ENCODE results near the gene UCMA. TPM values are rescaled to one million over a fixed set of nuclear protein-coding genes. Genes with fewer than 3 reads are reported as not detected.
A peak's percentile ranks its signal among the peaks of the same experiment; 100 is the strongest.

Gene UCMA
- total and polyA plus RNA-seq, 9 of the 15 experiments (the other 6 are each of a cell fraction or from before 2014, with no cell fraction given): not detected

DNA sequence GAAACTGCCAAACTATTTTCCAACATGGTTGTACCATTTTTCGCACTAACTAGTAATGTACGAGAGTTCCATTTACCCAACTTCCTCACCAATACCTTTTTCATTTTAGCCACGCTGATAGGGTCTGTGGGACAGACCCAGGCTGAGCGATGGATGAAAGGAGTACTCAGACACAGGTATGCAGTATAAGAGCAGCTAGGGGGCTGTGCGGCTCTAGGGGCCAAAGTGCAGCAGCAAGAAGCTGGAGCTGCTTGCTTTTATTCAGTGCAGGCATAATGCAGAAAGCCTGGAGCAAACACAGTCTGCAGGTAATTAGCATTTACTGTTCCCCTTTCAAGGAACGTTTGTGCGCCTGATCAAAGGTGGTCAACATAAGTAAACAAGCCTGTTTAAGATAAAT is 21.0 kb downstream of the UCMA start:
- Histone ChIP-seq H3K4me2 (ENCODE audit: insufficient read depth, low read length) (no peak overlapping the region), H3K9me1 (ENCODE audit: control insufficient read depth, insufficient read depth, low read length) (no peaks in the 10 kb centered on the region), H3K4me1 (replicated peaks in 1 of 2; ENCODE audit: control insufficient read depth in 2 of 2, insufficient read depth in 2 of 2, low read length in 2 of 2) (no peaks in the 10 kb centered on the region), H3K27me3 (ENCODE audit: control insufficient read depth in 2 of 2, insufficient read depth in 2 of 2, low read length in 2 of 2) (no peaks in the 10 kb centered on the region), H2AFZ (ENCODE audit: low read depth, low read length) (no peak overlapping the region), H3K9ac (ENCODE audit: insufficient read depth in 1 of 2, low read depth in 2 of 2, low read length in 2 of 2) (no peak overlapping the region), H4K20me1 (replicated peaks; ENCODE audit: control insufficient read depth, insufficient read depth, low read length) (no peaks in the 10 kb centered on the region), H3K36me3 (ENCODE audit: control insufficient read depth, insufficient read depth, low read length) (peaks cover 30% of the 10 kb centered on the region), H3K4me3 (no peak overlapping the region), H3K9me3 (replicated peaks; ENCODE audit: control insufficient read depth, insufficient read depth, low read depth, low read length) (no peaks in the 10 kb centered on the region), H3K79me2 (ENCODE audit: control insufficient read depth, insufficient read depth, low read length) (no peaks in the 10 kb centered on the region), H3K27ac (ENCODE audit: extremely low read depth, low read depth, low read length) (no peak overlapping the region)
- BruUV-seq (replicated peaks): no TSS peak
- FAIRE-seq (no peak), DNase-seq (ENCODE audit: extremely low read depth in 1 of 4, low spot score in 3 of 4) (no peak), ATAC-seq (peak; percentile 32; the same call in 2 of the 3 replicates)
- POLR2A ChIA-PET: no interaction called here
- in situ Hi-C loops (cut with MboI) (no loop called here), intact Hi-C loops (cut with micrococcal nuclease) (no loop called here)
- TF ChIP-seq GABPA (tag; conservative IDR thresholded peaks at IDR 0.05; ENCODE audit: low read depth) (no peak), MAFF (IDR thresholded peaks at IDR 0.05; ENCODE audit: low read length) (no peak), EGR1 (conservative IDR thresholded peaks at IDR 0.05) (no peak), ZNF124 (CRISPR knock-in tag; IDR thresholded peaks at IDR 0.05) (no peak), NR2C2 (CRISPR knock-in tag; IDR thresholded peaks at IDR 0.05) (no peak), NR2C2 (tag; IDR thresholded peaks at IDR 0.05) (no peak), NR3C1 (CRISPR knock-in tag; IDR thresholded peaks at IDR 0.05) (no peak)
- TF ChIP-seq, protein P1, sequence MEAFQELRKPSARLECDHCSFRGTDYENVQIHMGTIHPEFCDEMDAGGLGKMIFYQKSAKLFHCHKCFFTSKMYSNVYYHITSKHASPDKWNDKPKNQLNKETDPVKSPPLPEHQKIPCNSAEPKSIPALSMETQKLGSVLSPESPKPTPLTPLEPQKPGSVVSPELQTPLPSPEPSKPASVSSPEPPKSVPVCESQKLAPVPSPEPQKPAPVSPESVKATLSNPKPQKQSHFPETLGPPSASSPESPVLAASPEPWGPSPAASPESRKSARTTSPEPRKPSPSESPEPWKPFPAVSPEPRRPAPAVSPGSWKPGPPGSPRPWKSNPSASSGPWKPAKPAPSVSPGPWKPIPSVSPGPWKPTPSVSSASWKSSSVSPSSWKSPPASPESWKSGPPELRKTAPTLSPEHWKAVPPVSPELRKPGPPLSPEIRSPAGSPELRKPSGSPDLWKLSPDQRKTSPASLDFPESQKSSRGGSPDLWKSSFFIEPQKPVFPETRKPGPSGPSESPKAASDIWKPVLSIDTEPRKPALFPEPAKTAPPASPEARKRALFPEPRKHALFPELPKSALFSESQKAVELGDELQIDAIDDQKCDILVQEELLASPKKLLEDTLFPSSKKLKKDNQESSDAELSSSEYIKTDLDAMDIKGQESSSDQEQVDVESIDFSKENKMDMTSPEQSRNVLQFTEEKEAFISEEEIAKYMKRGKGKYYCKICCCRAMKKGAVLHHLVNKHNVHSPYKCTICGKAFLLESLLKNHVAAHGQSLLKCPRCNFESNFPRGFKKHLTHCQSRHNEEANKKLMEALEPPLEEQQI (IDR thresholded peaks at IDR 0.05): no peak
- TF ChIP-seq, protein P2, sequence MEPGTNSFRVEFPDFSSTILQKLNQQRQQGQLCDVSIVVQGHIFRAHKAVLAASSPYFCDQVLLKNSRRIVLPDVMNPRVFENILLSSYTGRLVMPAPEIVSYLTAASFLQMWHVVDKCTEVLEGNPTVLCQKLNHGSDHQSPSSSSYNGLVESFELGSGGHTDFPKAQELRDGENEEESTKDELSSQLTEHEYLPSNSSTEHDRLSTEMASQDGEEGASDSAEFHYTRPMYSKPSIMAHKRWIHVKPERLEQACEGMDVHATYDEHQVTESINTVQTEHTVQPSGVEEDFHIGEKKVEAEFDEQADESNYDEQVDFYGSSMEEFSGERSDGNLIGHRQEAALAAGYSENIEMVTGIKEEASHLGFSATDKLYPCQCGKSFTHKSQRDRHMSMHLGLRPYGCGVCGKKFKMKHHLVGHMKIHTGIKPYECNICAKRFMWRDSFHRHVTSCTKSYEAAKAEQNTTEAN (CRISPR knock-in tag; IDR thresholded peaks at IDR 0.05): no peak
- TF ChIP-seq, protein P3, sequence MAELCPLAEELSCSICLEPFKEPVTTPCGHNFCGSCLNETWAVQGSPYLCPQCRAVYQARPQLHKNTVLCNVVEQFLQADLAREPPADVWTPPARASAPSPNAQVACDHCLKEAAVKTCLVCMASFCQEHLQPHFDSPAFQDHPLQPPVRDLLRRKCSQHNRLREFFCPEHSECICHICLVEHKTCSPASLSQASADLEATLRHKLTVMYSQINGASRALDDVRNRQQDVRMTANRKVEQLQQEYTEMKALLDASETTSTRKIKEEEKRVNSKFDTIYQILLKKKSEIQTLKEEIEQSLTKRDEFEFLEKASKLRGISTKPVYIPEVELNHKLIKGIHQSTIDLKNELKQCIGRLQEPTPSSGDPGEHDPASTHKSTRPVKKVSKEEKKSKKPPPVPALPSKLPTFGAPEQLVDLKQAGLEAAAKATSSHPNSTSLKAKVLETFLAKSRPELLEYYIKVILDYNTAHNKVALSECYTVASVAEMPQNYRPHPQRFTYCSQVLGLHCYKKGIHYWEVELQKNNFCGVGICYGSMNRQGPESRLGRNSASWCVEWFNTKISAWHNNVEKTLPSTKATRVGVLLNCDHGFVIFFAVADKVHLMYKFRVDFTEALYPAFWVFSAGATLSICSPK (IDR thresholded peaks at IDR 0.05; ENCODE audit: borderline replicate concordance): no peak
- TF ChIP-seq, protein P4, sequence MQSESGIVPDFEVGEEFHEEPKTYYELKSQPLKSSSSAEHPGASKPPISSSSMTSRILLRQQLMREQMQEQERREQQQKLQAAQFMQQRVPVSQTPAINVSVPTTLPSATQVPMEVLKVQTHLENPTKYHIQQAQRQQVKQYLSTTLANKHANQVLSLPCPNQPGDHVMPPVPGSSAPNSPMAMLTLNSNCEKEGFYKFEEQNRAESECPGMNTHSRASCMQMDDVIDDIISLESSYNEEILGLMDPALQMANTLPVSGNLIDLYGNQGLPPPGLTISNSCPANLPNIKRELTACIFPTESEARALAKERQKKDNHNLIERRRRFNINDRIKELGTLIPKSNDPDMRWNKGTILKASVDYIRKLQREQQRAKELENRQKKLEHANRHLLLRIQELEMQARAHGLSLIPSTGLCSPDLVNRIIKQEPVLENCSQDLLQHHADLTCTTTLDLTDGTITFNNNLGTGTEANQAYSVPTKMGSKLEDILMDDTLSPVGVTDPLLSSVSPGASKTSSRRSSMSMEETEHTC (IDR thresholded peaks at IDR 0.05): no peak
- TF ChIP-seq, protein P5, sequence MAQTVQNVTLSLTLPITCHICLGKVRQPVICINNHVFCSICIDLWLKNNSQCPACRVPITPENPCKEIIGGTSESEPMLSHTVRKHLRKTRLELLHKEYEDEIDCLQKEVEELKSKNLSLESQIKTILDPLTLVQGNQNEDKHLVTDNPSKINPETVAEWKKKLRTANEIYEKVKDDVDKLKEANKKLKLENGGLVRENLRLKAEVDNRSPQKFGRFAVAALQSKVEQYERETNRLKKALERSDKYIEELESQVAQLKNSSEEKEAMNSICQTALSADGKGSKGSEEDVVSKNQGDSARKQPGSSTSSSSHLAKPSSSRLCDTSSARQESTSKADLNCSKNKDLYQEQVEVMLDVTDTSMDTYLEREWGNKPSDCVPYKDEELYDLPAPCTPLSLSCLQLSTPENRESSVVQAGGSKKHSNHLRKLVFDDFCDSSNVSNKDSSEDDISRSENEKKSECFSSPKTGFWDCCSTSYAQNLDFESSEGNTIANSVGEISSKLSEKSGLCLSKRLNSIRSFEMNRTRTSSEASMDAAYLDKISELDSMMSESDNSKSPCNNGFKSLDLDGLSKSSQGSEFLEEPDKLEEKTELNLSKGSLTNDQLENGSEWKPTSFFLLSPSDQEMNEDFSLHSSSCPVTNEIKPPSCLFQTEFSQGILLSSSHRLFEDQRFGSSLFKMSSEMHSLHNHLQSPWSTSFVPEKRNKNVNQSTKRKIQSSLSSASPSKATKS (CRISPR knock-in tag; IDR thresholded peaks at IDR 0.05): no peak
- 76% methylated on average over 7 of the region's 7 CpGs for WGBS (ENCODE audit: insufficient coverage, low coverage, missing lambda C conversion rate)
- CTCF ChIA-PET (ENCODE audit: low intra/inter-chr PET ratio): no interaction called here

Data from K562 (cell line).